ENCODE results near the gene GPX2. TPM values are rescaled to one million over a fixed set of nuclear protein-coding genes. Genes with fewer than 3 reads are reported as not detected.
A peak's percentile ranks its signal among the peaks of the same experiment; 100 is the strongest.

Gene GPX2
- polyA plus RNA-seq, 3 donors = not detected

DNA sequence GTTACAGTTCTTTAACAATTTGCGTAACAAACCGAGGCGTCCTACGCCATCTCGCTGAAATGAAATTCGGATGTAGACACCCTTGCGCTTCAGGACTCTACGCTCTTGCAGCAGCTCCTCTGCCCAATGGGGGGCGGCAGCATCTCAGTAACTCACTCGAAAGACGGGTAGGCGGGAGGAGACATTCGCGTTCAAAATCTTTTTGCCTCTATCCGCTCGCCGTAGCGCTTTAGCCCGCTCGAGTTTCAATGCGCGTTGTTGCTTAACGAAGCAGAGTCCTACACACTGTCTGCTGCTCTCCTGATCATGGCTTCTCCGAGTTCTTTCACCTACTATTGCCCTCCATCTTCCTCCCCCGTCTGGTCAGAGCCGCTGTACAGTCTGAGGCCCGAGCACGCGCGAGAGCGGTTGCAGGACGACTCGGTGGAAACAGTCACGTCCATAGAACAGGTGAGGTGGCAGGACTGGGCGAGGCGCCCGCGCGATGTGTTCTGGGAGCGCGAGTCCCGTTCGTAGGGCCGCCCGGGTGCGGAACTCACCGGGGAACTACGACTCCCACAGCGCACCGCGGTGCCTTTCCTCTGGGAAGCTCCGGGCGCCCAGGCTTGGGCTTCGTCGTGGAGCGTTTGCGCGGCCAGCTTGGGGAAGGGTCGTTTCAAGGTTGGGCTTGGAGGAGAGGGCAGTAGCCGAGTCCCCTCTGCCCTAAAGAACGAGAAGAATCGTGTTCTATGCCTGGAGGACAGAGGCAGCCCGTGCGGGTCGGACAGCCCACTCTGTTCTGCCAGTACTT lies 44.3 kb upstream of the GPX2 start, which contains the start of gene FNTB:
FNTB (plus strand) TSS at position 248 of the 790 bp plus-strand sequence; CDS start at position 307, 59 bp downstream.
- intact Hi-C loops (cut with micrococcal nuclease) = loop anchor here (5.0 to 10.0 kb wide), 4 partner anchors 72 to 442 kb away; partner anchors contain the start of genes CHURC1 (in 2 of the 2), MAX (in 2 of the 2), HSPA2 (in 1 of the 2) and PPP1R36 (in 1 of the 2)
- H3K27me3 Mint-ChIP-seq (ENCODE audit: low read depth in 3 of 3) = peaks cover 1 to 14% (median 3%) of the 10 kb centered on the region in 3 donors
- Histone ChIP-seq H3K36me3 (replicated peaks in 1 of 2; ENCODE audit: control insufficient read depth in 1 of 2, insufficient read depth in 2 of 2, low read length in 2 of 2) (no peaks in the 10 kb centered on the region), H3K79me2 (ENCODE audit: insufficient read depth, low read length) (peaks cover 51% of the 10 kb centered on the region), H3K27me3 (ENCODE audit: control insufficient read depth in 2 of 2, insufficient read depth in 2 of 2, low read length in 2 of 2) (no peaks in the 10 kb centered on the region), H4K20me1 (ENCODE audit: insufficient read depth, low read length) (no peaks in the 10 kb centered on the region), H3K4me1 (ENCODE audit: control insufficient read depth in 1 of 2, insufficient read depth in 2 of 2, low read length in 2 of 2) (peaks cover 42 to 56% of the 10 kb centered on the region in 2 donors), H3K4me3 (replicated peaks in 1 of 3; ENCODE audit: low read depth in 2 of 3, low read length in 3 of 3) (peak within 1 kb of the TSS; percentile 76 to 97 (median 82)), H3K9ac (ENCODE audit: insufficient read depth, low read length, poor library complexity, severe bottlenecking) (peak within 1 kb of the TSS; percentile 67), H3K27ac (ENCODE audit: low read depth in 1 of 2, low read length in 2 of 2) (peak within 1 kb of the TSS; percentile 57 to 83), H3K9me3 (replicated peaks in 1 of 2; ENCODE audit: control insufficient read depth in 1 of 2, insufficient read depth in 1 of 2, low read length in 2 of 2) (no peaks in the 10 kb centered on the region), H2AFZ (ENCODE audit: insufficient read depth, low read depth, low read length, poor library complexity, severe bottlenecking) (peak within 1 kb of the TSS; percentile 92), H3K4me2 (replicated peaks; ENCODE audit: extremely low read depth, low read length, poor library complexity, severe bottlenecking) (peak within 1 kb of the TSS; percentile 78)
- peak within 1 kb of the TSS; percentile 100 for H3K4me3 Mint-ChIP-seq
- peak; percentile 88 to 93 (median 91) for DNase-seq
- H3K27ac Mint-ChIP-seq = peak within 1 kb of the TSS; percentile 95 to 99 (median 97)
- no peaks in the 10 kb centered on the region for H3K36me3 Mint-ChIP-seq
- H3K9me3 Mint-ChIP-seq = no peaks in the 10 kb centered on the region
- WGBS (ENCODE audit: insufficient coverage) = under 1% methylated on average over 61 of the region's 65 CpGs
- peaks cover 53% of the 10 kb centered on the region for H3K4me1 Mint-ChIP-seq
- TF ChIP-seq, protein P1, sequence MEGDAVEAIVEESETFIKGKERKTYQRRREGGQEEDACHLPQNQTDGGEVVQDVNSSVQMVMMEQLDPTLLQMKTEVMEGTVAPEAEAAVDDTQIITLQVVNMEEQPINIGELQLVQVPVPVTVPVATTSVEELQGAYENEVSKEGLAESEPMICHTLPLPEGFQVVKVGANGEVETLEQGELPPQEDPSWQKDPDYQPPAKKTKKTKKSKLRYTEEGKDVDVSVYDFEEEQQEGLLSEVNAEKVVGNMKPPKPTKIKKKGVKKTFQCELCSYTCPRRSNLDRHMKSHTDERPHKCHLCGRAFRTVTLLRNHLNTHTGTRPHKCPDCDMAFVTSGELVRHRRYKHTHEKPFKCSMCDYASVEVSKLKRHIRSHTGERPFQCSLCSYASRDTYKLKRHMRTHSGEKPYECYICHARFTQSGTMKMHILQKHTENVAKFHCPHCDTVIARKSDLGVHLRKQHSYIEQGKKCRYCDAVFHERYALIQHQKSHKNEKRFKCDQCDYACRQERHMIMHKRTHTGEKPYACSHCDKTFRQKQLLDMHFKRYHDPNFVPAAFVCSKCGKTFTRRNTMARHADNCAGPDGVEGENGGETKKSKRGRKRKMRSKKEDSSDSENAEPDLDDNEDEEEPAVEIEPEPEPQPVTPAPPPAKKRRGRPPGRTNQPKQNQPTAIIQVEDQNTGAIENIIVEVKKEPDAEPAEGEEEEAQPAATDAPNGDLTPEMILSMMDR (IDR thresholded peaks at IDR 0.05) = no peak

DNA sequence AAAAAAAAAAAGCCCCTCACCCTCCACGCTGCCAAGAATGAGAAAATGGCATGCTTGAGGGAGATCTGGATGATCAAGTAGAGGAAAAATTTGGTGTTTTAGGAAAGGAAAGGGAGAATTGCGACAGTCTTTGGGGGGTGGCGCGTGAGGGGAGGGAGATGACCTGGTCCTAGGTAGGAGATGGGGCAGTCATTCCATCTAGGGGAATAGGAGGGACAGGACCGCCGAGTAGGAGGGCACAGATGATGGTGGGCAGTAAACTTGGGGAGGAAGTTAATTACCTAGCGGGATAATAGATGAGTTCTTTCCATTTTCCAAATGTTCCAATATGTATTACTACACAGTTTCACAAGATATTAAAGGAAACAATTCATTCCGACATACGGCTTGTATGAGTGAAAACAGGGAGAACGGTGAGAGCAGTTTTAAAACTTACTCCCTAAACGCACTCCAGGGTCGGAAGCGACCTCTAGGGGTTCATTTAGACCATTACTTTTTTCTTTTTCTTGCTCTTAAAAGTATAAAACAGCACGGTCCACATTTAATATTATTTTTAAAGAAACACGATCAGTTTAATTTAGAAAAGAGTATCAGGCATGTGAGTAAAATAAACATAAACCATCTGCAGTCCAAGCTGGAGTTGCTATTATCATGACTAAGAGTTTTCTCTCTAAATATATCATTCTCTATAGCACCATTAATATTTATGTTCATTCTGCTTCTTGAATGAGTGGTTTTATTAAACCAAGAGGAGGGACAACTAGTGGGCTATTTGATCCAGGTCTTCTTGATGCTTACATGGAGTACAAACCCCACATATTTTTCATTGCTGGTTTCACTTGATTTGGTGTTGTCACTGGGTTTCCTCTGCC lies 41.1 kb upstream of the GPX2 start:
- Histone ChIP-seq H3K4me1 (ENCODE audit: control insufficient read depth in 1 of 2, insufficient read depth in 2 of 2, low read length in 2 of 2) (peaks cover 18 to 26% of the 10 kb centered on the region in 2 donors), H3K27me3 (ENCODE audit: control insufficient read depth in 2 of 2, insufficient read depth in 2 of 2, low read length in 2 of 2) (no peaks in the 10 kb centered on the region), H3K9ac (ENCODE audit: insufficient read depth, low read length, poor library complexity, severe bottlenecking) (no peak overlapping the region), H3K27ac (ENCODE audit: low read depth in 1 of 2, low read length in 2 of 2) (no peak overlapping the region), H3K36me3 (replicated peaks in 1 of 2; ENCODE audit: control insufficient read depth in 1 of 2, insufficient read depth in 2 of 2, low read length in 2 of 2) (no peaks in the 10 kb centered on the region), H3K79me2 (ENCODE audit: insufficient read depth, low read length) (peaks cover 20% of the 10 kb centered on the region), H2AFZ (ENCODE audit: insufficient read depth, low read depth, low read length, poor library complexity, severe bottlenecking) (peak overlapping the region; percentile 15), H3K9me3 (replicated peaks in 1 of 2; ENCODE audit: control insufficient read depth in 1 of 2, insufficient read depth in 1 of 2, low read length in 2 of 2) (no peaks in the 10 kb centered on the region), H3K4me2 (replicated peaks; ENCODE audit: extremely low read depth, low read length, poor library complexity, severe bottlenecking) (peak overlapping the region; percentile 47), H3K4me3 (replicated peaks in 1 of 3; ENCODE audit: low read depth in 2 of 3, low read length in 3 of 3) (no peak overlapping the region), H4K20me1 (ENCODE audit: insufficient read depth, low read length) (no peaks in the 10 kb centered on the region)
- Mint-ChIP-seq H3K4me3 (peak overlapping the region in 1 of 2 donors; percentile 40), H3K4me1 (peaks cover 26% of the 10 kb centered on the region), H3K27ac (no peak overlapping the region), H3K36me3 (no peaks in the 10 kb centered on the region), H3K27me3 (ENCODE audit: low read depth in 3 of 3) (peaks cover 1 to 20% (median 5%) of the 10 kb centered on the region in 3 donors), H3K9me3 (no peaks in the 10 kb centered on the region)
- TF ChIP-seq, protein P1 (IDR thresholded peaks at IDR 0.05) = peak; percentile 81
- DNase-seq = peak in 1 of 3 donors; percentile 65
- 10% methylated on average over 3 of the region's 15 CpGs for WGBS (ENCODE audit: insufficient coverage)
- intact Hi-C loops (cut with micrococcal nuclease) = loop anchor here (10.0 kb wide), 3 partner anchors 69 to 439 kb away; partner anchors contain the start of genes CHURC1 (in 2 of the 2), HSPA2 (in 1 of the 2) and PPP1R36 (in 1 of the 2)
